Right ventricle myocardium superior (tissue), 1 donor: Measurements from ENCODE around the gene IRAK4. TPM values are rescaled to one million over a fixed set of nuclear protein-coding genes. Genes with fewer than 3 reads are reported as not detected.

Experiments used
- ATAC-seq: fragments of 200-7000 bp; cut with Tn5 transposase; one replicate; pipeline ENCODE4 v1.9.1; 2020; ENCODE audit warnings: mild to moderate bottlenecking; ENCODE audit not compliant: poor library complexity
- DNase-seq: peaks from one replicate; pipeline ENCODE4 v3.0.0-alpha.2; 2020
- intact Hi-C: fragments of 100-400 bp; cut with DNase I; formaldehyde crosslinking; loops from one replicate; pipeline ENCODE4 v1.11.2; 2022
- total RNA-seq: library from RNA; stranded (reverse); fragmentation: NEBNext Ultra II Directional; extraction: Animal tissue kit (Norgen Biotek cat#: 25700); gene quantifications from one replicate; pipeline ENCODE4 v1.2.1, GENCODE V29; 2021
- donor health status: DM: no; HTN: yes; CAD: no; lungs with severe emphysema.

Gene IRAK4
- total RNA-seq, 1 donor from 2014 or later = 5.3 TPM

DNA sequence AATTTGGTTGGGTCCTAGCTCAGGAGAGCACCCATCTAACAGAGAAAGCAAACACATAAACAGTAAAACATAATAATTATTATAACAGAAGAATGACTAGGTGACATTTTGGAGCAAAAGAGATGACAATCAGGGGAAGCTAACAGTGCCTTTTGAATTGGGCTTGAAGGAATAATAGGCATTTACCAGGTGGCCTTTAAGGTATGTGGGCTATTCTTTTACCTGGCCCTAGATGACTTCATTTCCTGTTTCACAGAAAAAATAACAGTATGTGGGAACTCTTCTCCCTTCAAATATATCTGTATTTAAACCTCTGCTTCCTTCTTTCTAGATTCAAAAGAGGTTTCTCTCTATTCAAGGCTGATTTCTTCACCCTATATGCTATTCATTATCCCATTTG lies 3.8 kb downstream of the IRAK4 start:
- no peak for DNase-seq
- intact Hi-C loops = no loop called here
- ATAC-seq = no peak

DNA sequence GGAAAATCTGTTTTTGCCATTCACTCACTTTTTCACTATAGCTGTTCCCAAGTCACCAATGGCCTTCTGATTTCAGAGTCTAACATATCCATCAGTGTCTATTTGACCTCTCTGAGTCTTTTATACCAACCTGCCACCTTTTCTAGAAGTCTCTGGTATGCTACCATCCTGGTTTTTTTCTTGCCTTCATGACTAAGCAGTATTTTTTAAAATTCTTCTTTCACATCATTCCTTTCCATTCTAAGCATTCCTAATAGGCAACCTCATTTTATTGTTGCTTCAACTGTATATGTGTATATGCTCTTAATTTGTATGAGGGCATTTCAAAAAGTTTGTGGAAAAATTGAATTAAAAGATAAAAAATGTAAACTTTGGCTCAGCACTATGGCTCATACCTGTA lies 5.0 kb downstream of the IRAK4 start:
- ATAC-seq (no peak), DNase-seq (no peak)
- intact Hi-C loops = no loop called here

DNA sequence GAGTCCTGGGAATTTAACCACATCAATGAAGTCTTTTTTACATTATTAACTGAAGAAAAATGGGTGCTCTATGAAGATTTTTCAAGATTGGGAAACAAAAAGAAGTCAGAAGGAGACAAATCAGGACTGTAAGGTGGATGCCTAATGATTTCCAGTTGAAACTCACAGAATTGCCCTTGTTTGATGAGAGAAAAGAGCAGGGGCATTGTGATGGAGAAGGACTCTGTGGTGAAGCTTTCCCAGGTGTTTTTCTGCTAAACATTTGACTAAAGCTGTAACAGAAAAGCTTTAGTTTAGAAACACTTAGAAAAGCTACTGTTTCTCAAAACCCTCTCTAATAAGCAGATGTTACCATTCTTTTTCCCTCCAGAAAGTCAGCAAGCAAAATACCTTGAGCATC lies 5.8 kb downstream of the IRAK4 start:
- DNase-seq (no peak), ATAC-seq (no peak)
- intact Hi-C loops = no loop called here

DNA sequence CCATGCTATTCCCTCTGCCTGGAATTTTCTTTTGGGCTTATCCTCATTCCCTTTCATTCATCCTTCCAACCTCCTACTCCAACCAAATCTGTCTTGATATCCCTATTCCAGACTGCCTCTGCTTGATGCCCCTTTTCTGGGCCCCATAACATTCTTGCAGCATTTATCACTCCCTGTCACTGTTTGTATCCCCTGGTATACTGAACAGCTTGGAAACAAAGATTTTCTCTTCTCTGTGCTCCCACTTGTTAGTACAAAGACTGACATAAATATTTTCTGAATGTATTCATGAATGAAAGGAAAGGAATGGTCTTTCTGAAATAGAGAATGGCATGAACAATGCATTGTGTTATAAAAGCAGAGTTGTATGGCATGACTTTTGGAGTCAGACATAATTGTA lies 7.5 kb downstream of the IRAK4 start:
- ATAC-seq (no peak), DNase-seq (no peak)
- intact Hi-C loops = no loop called here

DNA sequence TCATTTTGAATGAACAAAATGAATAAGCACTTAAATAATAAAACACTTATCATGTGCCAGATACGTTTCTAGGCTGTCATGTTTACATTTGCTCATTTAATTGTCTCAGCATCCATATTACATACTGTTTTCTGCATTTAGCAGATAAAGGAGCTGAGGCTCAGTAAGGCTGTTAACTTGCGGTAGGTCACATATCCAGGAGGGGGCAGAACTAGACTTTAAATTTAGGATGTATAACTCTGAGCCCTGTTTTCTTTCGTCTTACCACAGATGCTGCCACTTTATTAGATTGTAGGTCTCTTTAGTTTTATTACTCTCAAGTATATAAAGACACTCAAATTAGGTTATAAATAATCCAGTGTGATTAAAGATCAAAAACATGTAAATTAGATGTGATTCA lies 17.7 kb downstream of the IRAK4 start:
- DNase-seq (no peak), ATAC-seq (no peak)
- intact Hi-C loops = loop anchor here (10.0 kb wide), 1 partner anchor 108 kb away; no protein-coding TSS in a partner anchor

DNA sequence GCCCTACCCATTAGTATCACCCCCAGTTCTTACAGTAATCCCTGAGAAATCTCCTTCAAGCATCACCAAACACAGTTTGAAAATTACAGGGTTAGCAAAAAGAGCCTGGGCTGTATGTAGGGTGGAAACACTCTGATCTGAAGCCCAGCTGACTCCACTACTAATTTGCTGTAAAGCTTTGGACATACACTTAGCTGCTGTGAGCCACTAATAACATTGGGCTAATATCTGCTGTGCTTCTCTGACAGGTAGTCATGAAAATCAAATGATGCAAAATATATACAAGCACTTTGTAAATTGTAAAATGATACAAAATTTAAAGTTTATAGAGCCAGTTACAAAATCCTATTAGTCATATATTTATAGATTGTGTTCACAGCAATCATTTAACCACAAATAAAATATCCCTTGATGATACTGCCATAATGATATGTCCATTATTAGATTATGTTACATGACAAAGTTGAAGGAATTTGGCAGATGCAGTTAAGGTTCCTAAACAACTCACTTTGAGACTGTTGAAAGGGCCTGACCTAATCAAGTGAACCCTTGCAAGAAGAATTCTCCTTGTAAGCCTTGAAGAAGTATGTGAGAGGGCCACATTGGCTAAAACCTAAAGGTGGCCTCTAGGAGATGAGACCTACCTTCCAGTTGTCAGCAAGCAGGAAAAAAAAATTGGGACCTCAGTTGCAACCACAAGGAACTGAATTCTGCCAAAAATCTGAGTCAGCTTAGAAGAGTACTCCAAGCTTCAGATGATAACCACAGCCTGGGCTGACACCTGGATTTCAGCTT lies 28.3 kb downstream of the IRAK4 start:
- intact Hi-C loops = no loop called here

DNA sequence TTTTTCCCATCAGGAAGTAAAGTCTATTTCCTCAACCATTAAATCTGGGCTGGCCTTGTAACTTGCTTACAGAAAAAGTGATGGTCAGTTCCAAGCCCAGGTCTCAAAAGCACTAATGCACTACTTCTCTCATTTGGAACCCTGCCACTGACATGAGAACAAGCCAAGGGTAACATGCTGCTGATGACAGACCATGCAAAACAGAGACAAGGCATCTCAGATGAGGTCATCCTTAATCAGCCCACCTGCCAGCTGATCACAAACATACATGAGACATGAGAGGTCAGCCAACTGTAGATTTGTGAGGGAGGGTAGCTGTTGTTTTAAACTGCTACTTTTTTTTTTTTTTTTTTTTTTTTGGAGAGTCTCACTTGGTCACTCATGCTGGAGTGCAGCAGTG lies 31.2 kb downstream of the IRAK4 start:
- intact Hi-C loops = no loop called here
- DNase-seq (no peak), ATAC-seq (peak; percentile 22)

More for the DNA sequence above, 28.3 kb downstream of the IRAK4 start:
- no peak for DNase-seq
- ATAC-seq = no peak

DNA sequence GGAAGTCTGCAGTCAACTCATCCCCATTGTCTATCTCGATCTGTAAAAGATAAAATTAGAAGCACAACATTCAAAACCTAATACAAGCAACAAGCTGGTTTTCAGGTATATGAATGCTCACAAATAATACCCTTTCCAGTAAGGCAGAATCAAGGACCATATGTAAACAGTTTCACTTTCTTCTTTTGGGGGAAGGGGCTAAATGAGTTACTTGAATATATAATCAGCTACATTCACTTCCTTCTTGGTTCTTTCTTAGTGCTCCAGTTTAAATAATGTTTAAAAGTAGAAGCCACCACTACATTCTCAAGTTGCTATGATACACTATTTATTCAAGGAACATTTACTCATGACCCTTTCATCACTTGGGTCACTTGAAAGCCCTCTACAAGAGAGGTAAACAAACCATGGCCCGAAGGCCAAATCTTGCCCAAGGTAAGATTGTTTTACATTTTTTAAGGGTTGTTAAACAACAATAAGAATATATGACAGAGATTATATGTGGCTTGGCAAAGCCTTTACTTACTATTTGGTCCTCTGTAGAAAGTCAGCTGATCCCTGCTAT lies 37.0 kb downstream of the IRAK4 start:
- intact Hi-C loops = no loop called here
- no peak for DNase-seq
- ATAC-seq = no peak

DNA sequence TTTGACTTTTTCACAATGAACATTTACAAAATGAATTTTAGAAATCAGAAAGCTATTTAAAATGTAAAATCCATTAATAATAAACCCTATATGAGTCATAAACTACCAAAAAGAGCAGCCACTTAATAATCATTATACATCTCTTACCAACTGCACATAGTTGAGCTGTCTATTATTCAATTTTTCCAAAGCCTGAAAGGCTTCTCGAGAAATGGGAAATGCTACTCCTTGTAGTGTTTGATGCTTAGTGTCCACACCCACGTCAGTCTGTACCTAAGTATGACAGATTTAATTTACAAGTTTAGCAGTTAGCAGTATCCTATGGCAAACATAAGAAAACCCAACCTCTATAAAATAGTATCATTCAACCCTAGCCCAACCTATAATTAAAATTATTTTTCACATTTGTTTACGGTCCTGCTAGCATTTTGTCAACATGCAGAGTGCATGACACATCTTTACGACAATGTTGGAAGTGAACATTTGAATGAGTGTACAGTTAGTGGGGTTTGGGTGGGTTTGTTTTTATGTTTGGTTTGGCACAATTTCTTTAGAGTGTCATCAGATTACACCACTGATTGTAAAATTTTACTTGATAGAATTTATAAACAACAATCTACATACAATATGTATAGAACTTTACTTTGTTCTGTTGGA lies 38.9 kb downstream of the IRAK4 start:
- ATAC-seq = no peak
- intact Hi-C loops = no loop called here

DNA sequence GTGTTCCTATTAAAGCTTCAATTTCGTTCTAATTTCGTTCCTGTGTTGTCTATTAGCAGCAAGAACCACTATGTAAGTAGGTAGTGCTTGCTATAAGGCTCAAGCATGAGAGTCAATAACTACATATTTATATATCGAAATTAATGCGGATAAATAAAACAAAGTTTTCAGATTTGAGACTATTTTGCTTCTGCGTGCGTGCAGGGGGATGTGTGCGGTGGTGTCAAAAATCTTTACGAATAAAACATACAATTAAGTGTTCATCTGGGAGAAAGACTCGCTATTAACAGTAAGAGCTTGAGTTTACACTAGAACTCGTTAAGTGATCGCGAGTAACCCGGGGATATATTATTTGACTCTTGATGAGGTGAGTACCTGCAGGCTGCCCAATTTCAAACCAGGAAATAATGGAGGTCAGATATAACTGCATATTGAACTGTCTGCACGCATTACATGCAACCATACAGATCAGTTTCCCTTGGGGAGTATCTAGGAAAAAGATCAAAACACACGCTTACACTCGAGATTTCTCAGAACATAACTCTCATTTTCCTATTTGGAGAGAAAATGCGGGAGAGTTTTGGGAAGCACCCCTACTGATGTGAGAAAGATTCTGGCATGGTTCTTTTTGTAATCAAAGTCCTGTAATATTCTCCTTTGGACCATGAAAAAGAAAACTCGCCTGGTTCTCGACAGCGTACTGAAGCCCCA lies 46.6 kb downstream of the IRAK4 start:
- intact Hi-C loops = loop anchor here (10.0 kb wide), 1 partner anchor 79 kb away; no protein-coding TSS in a partner anchor
- ATAC-seq (no peak), DNase-seq (no peak)

More for the DNA sequence above, 38.9 kb downstream of the IRAK4 start:
- DNase-seq = no peak

DNA sequence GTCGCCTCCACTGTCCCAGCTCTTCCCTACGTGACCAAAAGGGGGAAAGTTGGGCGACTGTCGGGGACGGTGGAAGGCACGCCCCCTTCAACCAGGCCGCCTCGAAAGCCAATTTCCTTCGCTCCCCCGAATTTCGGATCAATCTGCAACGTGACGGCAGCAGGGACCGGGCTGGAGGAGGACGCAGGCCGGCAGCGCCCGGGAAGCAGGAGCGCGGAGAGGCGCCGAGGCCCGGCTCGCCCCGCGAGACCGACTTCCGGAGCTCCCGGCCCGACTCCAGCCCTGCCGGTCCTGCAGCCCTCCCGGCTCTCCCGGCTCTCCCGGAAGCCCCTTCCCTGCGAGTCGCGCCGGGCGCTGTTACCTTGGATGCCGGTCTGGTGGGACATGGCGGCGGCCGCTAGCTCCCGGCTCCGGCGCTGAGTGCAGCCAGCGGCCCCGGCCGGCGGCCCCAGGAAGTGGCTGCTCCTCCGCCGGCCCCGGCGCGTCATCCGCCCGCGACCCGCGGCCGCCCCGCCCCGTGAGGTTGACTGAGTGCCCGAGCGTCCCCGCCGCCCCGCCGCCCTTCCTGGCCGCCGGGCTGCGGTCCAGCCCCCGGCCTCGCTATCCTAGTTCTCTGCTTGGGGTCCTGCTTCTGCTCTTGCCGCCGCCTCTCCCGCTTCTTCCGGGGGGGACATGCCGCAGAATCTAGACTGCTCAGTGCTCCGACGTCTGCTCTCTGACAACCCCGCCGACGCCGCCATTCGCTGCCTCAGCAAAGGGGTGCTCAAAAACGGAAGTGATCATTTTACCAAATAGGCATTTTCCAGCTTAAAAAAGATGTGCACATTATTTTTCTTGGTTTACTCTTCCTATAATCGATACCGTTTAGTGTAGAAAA lies 47.3 kb downstream of the IRAK4 start, which contains the start of gene TWF1:
TSS of gene TWF1 (minus strand) at position 458 of the 877 bp plus-strand sequence. CDS start at position 386, 72 bp downstream.
- DNase-seq = peak; percentile 94
- peak; percentile 100 for ATAC-seq
- intact Hi-C loops = loop anchor here (10.0 kb wide), 1 partner anchor 79 kb away; no protein-coding TSS in a partner anchor

DNA sequence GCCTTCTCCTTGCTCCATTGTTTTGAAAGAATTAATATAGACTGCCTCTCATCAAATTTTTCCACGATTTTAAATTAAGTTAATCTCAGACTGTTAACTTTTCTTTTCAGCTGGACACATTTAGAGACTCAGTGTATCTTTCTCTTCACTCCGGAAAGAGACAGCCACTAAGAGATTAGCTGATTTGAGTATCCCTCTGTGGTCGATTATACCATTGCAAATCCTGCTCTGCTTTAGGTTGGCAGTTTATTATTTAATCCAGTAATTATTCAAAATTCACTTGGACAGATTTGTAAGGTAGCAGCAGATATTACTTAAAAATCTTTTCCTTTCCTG lies 48.0 kb downstream of the IRAK4 start:
- intact Hi-C loops = loop anchor here (10.0 kb wide), 1 partner anchor 78 kb away; no protein-coding TSS in a partner anchor
- ATAC-seq (no peak), DNase-seq (no peak)

DNA sequence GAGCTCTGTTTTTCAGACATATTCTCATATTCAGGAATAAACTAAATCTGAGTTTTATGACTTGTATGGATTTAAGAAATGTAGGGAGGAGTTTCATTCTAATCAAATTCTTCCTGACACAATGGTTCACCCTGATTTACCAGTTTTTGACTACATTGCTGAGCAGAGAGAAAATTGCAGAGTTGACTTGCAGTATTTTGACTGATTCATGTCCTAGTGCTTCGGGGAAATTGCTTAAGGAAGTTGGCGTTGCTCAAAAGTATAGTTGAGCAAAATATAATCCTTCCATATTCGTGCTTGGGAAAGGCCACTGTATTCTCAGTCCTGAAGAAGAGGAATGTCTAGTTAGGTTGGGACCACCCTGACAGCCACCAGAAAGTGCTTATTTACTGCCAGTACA lies 48.6 kb downstream of the IRAK4 start:
- DNase-seq = no peak
- ATAC-seq = no peak
- intact Hi-C loops = loop anchor here (10.0 kb wide), 1 partner anchor 77 kb away; no protein-coding TSS in a partner anchor

DNA sequence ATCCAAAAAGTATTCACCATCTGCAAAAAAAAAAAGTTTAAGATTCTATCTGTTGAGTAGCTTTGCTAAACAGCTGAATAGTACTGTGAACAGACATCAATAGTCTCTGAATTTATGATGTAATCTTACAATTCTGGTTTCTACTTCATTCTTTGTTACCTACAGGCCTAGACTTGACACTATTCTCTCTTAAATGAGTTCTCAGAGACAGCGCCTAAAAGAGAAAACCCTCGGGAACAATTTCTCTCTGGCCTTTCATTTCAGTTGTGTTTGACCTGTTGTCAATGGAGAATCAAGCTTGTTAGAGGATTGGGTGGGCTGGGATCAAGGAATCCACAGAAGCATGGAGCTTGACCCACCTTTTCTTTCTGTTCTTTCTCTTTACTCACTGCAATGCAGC lies 53.3 kb downstream of the IRAK4 start:
- DNase-seq (no peak), ATAC-seq (no peak)
- intact Hi-C loops = no loop called here

DNA sequence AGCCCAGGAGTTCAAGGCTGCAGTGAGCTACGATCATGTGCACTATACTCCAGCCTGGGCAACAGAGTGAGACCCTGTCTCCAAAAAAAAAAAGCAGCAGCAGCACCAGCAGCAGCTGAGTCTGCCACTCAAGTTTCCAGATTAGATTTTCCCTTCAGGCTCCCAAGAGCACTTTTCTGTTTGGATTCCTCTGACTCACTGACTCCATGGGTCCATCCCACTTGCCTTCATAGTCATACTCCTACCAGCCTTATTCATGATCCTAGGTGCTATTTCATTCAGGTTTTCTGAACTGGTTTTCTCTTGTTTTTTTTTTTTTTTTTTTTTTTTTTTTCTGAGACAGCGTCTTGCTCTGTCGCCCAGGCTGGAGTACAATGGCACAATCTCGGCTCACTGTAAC lies 54.2 kb downstream of the IRAK4 start:
- no peak for ATAC-seq
- no peak for DNase-seq
- intact Hi-C loops = no loop called here

DNA sequence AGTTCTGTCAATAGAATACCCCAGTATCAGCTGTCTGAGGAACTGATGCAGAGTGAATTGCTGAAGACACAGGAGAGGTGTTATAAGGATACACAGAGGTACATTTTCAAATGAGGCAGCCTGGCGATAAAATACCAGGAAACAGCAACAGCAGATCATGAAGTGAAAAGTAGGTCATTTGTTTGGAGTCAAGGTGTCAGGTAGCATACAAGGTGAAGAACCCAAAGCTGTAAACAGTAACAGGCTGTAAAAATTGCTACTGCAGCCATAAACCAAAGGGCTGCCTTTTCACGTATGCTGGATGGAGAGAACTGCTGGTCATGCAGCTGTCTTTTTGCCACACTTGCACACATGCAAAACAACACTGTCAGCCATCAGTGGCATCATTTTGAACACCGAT lies 56.7 kb downstream of the IRAK4 start:
- intact Hi-C loops = no loop called here
- ATAC-seq = no peak
- no peak for DNase-seq

DNA sequence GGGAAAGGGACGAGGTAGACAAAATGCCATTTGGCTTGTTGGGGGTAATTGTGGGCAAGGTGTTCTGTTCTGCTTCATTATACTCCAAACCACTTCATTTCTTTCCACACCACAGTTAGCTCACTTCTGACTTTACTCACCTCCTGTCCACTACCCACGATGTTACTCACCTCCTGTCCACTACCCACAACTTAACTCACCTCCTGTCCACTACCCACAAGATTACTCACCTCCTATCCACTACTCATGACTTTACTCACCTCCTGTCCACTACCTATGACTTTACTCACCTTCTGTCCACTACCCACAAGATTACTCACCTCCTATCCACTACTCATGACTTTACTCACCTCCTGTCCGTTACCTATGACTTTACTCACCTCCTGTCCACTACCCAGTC lies 57.4 kb downstream of the IRAK4 start:
- ATAC-seq = no peak
- no peak for DNase-seq
- intact Hi-C loops = no loop called here

DNA sequence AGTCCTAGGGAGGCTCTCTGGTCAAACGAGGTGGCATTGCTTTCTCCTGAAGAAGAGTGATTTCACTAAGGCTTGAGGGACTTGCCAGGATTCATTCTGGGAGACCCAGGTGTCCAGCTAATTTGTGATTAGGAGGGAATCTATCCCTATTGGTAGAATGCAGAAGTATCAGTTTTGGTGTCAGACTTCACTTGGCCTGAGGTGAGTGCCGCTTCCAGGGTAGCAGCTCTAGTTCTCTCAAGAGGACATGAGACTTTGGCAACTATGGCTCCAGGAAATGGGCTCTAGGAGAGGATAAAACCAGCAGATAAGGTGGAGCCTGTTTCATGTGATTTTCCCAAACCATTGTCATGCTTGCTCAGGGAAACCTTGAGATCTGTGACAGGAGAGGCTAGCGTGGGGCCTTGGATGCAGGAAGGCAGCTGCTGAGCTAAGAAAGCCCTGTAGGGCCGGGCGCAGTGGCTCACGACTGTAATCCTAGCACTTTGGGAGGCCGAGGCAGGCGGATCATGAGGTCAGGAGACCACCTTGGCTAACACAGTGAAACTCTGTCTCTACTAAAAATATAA lies 65.5 kb downstream of the IRAK4 start:
- no peak for DNase-seq
- intact Hi-C loops = no loop called here
- ATAC-seq = no peak
